OCI-M2 (cell line): Measurements from ENCODE around the gene NT5C1A.

ENCODE experiments used
- DNase-seq: peaks from one replicate; lab custom pipeline; 2025; ENCODE audit not compliant: unreplicated experiment; lab: John Stamatoyannopoulos, UW

The NT5C1A gene

GRCh38 chr1:39671793-39672550 is at the start of gene NT5C1A:
Gene NT5C1A, minus strand, starts transcription at chr1:39672107. Its CDS starts 69 bp downstream, at chr1:39672038.
- no peak for DNase-seq

GRCh38 chr1:39721664-39722063 is 49.8 kb upstream of the NT5C1A start:
- no peak for DNase-seq

GRCh38 chr1:39720094-39720999 is 48.4 kb upstream of the NT5C1A start:
- no peak for DNase-seq

GRCh38 chr1:39717809-39718208 is 45.9 kb upstream of the NT5C1A start:
- DNase-seq, result no peak

GRCh38 chr1:39713557-39713956 is 41.6 kb upstream of the NT5C1A start:
- no peak for DNase-seq

- no peak for DNase-seq
Measured at GRCh38 chr1:39711966-39712340, 40.0 kb upstream of the NT5C1A start.

- peak; percentile 25 for DNase-seq
Measured at GRCh38 chr1:39711104-39711965, 39.4 kb upstream of the NT5C1A start.

- no peak for DNase-seq
Measured at GRCh38 chr1:39707506-39707905, 35.6 kb upstream of the NT5C1A start.

- DNase-seq, result no peak
Measured at GRCh38 chr1:39704757-39705156, 32.9 kb upstream of the NT5C1A start.

- DNase-seq, result no peak
Measured at GRCh38 chr1:39701049-39701439, 29.1 kb upstream of the NT5C1A start.

GRCh38 chr1:39700348-39700747 is 28.4 kb upstream of the NT5C1A start:
- DNase-seq, result no peak

- no peak for DNase-seq
Measured at GRCh38 chr1:39699419-39699818, 27.5 kb upstream of the NT5C1A start.

- no peak for DNase-seq
Measured at GRCh38 chr1:39698568-39698967, 26.7 kb upstream of the NT5C1A start.

GRCh38 chr1:39696448-39696847 is 24.5 kb upstream of the NT5C1A start:
- no peak for DNase-seq

GRCh38 chr1:39695016-39695415 is 23.1 kb upstream of the NT5C1A start:
- DNase-seq, result no peak

GRCh38 chr1:39694026-39694425 is 22.1 kb upstream of the NT5C1A start:
- no peak for DNase-seq

GRCh38 chr1:39692152-39693074 is 20.5 kb upstream of the NT5C1A start:
- DNase-seq, result no peak

GRCh38 chr1:39691383-39692151 is 19.7 kb upstream of the NT5C1A start, which contains the start of gene HPCAL4:
Gene HPCAL4, minus strand, starts transcription at chr1:39691433. Its CDS starts 6,830 bp downstream, at chr1:39684603.
- DNase-seq, result peak; percentile 21

- no peak for DNase-seq
Measured at GRCh38 chr1:39690794-39691382, 19.0 kb upstream of the NT5C1A start.
